Kidney tubule cell (primary cell): Measurements from ENCODE around the gene DAZAP1.
A peak's percentile ranks its signal among the peaks of the same experiment; 100 is the strongest.

Experiments used
- DNase-seq: peaks from one replicate; pipeline ENCODE4 v3.0.0-alpha.2; 2018; ENCODE audit warnings: low spot score

The DAZAP1 gene

GRCh38 chr19:1425902-1426301 lies 18.5 kb downstream of the DAZAP1 start:
- DNase-seq = no peak

GRCh38 chr19:1426736-1427135 lies 19.4 kb downstream of the DAZAP1 start:
- DNase-seq = no peak

- DNase-seq = no peak
Measured at GRCh38 chr19:1427221-1427920, 20.0 kb downstream of the DAZAP1 start.

- DNase-seq = no peak
Measured at GRCh38 chr19:1428738-1429391, 21.5 kb downstream of the DAZAP1 start.

GRCh38 chr19:1429750-1430149 lies 22.4 kb downstream of the DAZAP1 start:
- DNase-seq = no peak

- no peak for DNase-seq
Measured at GRCh38 chr19:1430246-1430645, 22.9 kb downstream of the DAZAP1 start.

- no peak for DNase-seq
Measured at GRCh38 chr19:1431759-1432506, 24.5 kb downstream of the DAZAP1 start.

GRCh38 chr19:1432507-1432887 lies 25.1 kb downstream of the DAZAP1 start:
- DNase-seq = no peak

- no peak for DNase-seq
Measured at GRCh38 chr19:1433119-1434039, 26.0 kb downstream of the DAZAP1 start.

GRCh38 chr19:1434040-1434366 lies 26.6 kb downstream of the DAZAP1 start:
- no peak for DNase-seq

- no peak for DNase-seq
Measured at GRCh38 chr19:1434577-1435060, 27.2 kb downstream of the DAZAP1 start.

GRCh38 chr19:1435378-1435989 lies 28.1 kb downstream of the DAZAP1 start:
- DNase-seq = no peak

- no peak for DNase-seq
Measured at GRCh38 chr19:1437609-1438008, 30.2 kb downstream of the DAZAP1 start.

- DNase-seq = peak; percentile 95
Measured at GRCh38 chr19:1438035-1438932, 30.9 kb downstream of the DAZAP1 start, which contains the start of gene RPS15. TSS of gene RPS15 (plus strand) at chr19:1438396. CDS start at chr19:1438426, 30 bp downstream.

- DNase-seq = no peak
Measured at GRCh38 chr19:1438933-1439354, 31.6 kb downstream of the DAZAP1 start.

GRCh38 chr19:1439525-1440417 lies 32.4 kb downstream of the DAZAP1 start:
- DNase-seq = peak; percentile 42

- DNase-seq = no peak
Measured at GRCh38 chr19:1440418-1440801, 33.0 kb downstream of the DAZAP1 start.

- no peak for DNase-seq
Measured at GRCh38 chr19:1441022-1441426, 33.6 kb downstream of the DAZAP1 start.

- DNase-seq = no peak
Measured at GRCh38 chr19:1441677-1442438, 34.5 kb downstream of the DAZAP1 start.
